Transverse colon (tissue), 4 donors: ENCODE measurements around the gene GNA14. TPM values are rescaled to one million over a fixed set of nuclear protein-coding genes. Genes with fewer than 3 reads are reported as not detected.

Experiments used
- DNase-seq: peaks from one replicate; pipeline ENCODE4 v3.0.0-alpha.2; 2019
- H3K27ac ChIP-seq, 4 donors: fragments of 200-600 bp; sonication (generic); 2 replicates each; pipeline ENCODE4 v1.5.1; 2016 to 2018; ENCODE audit warnings: inconsistent platforms in 4 of 4
- H3K27me3 ChIP-seq: fragments of 200-600 bp; sonication (generic); 2 replicates; pipeline ENCODE4 v1.5.1; 2017; ENCODE audit warnings: inconsistent platforms
- H3K36me3 ChIP-seq, 4 donors: fragments of 200-600 bp; sonication (generic); 2 replicates each; pipeline ENCODE4 v1.5.1; 2017 to 2019; ENCODE audit warnings: inconsistent platforms in 4 of 4
- H3K4me1 ChIP-seq, 4 donors: fragments of 200-600 bp; sonication (generic); 2 replicates each; pipeline ENCODE4 v1.5.1; 2017 to 2020; ENCODE audit warnings: inconsistent platforms in 4 of 4
- H3K4me3 ChIP-seq, 4 donors: fragments of 200-600 bp; sonication (generic); 1 replicate in 1 of 4; 2 replicates in 3 of 4; pipeline versions ENCODE4 v1.5.1 to v1.6.1; 2017 to 2019; ENCODE audit warnings: inconsistent platforms in 4 of 4
- H3K9me3 ChIP-seq, 2 donors: fragments of 200-600 bp; sonication (generic); 2 replicates each; pipeline ENCODE4 v1.5.1; 2017 to 2019; ENCODE audit warnings: inconsistent platforms in 2 of 2
- EP300 ChIP-seq: sonication (generic); formaldehyde crosslinking; IDR thresholded peaks from one replicate; pipeline ENCODE4 v1.6.1; 2017; ENCODE audit warnings: antibody characterized with exemption, low read depth
- POLR2A ChIP-seq: fragments of 450-650 bp; IDR thresholded peaks from one replicate; pipeline ENCODE4 v1.6.1; 2016; ENCODE audit warnings: antibody characterized with exemption, mild to moderate bottlenecking, moderate library complexity
- POLR2AphosphoS5 ChIP-seq, 3 donors: sonication (generic); formaldehyde crosslinking; IDR thresholded peaks; one replicate each; pipeline ENCODE4 v1.6.1; 2016; ENCODE audit warnings: antibody characterized with exemption in 3 of 3
- WGBS, 2 donors: methylation state at CpG; one replicate each; pipeline ENCODE4 v1.1.5; 2018; ENCODE audit warnings: low coverage in 1 of 2; 5-methylcytosine and 5-hydroxymethylcytosine counted together
- in situ Hi-C, 4 donors: fragments of 200-750 bp; cut with MboI; loops; one replicate each; pipeline versions ENCODE4 v1.15.0 to v1.15.1; 2017; ENCODE audit warnings: low sequenced_read_pairs in 3 of 4, low pct_ligation_motif_present in 1 of 4, low pct_unique_long_range_greater_than_20kb in 1 of 4
- intact Hi-C: fragments of 100-400 bp; cut with DNase I; formaldehyde crosslinking; loops from one replicate; pipeline ENCODE4 v1.15.1; 2023; ENCODE audit warnings: low total_unique reads
- total RNA-seq, 4 donors: library from RNA; depleted of rRNA; stranded (reverse); fragments of >200 nt; gene quantifications; one replicate each; pipeline ENCODE4 v1.1.0, GENCODE V29; 2016
- TF ChIP-seq, protein P1 (sequence below), 5 experiments: fragments of 200-600 bp in 3 of 5; fragments of 450-650 bp in 2 of 5; sonication (generic) in 3 of 5; IDR thresholded peaks; 1 replicate in 2 of 5; 2 replicates in 3 of 5; pipeline ENCODE4 v1.5.1; 2016 to 2017; ENCODE audit warnings: antibody characterized with exemption in 5 of 5, inconsistent platforms in 3 of 5, mild to moderate bottlenecking in 2 of 5, moderate library complexity in 1 of 5

Gene GNA14
- total RNA-seq, 4 donors from 2014 or later: 9.4 to 64.9 (median 16.9) TPM

DNA sequence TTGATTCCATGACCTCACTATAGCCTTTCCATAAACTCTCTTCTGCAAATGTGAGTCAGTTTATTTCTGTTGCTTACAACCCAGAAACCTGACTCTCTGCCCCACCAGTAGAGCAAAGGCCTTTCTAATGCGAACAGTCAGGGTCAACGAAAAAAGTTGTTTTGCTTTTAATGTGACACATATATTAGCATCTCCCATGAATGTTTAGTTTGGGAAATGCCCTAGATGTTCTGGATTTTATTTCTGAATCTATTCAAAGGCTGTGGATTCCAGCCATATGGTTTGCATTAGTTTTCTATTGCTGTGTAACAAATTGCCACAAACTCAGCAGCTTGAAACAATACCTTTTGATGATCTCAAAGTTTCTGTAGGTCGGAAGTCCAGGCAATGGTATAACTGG lies 193.5 kb downstream of the GNA14 start:
- Histone ChIP-seq H3K36me3 (no peaks in the 10 kb centered on the region), H3K4me3 (no peak overlapping the region), H3K27me3 (no peaks in the 10 kb centered on the region), H3K4me1 (peaks cover 0 to 6% (median 1%) of the 10 kb centered on the region in 4 donors), H3K9me3 (no peaks in the 10 kb centered on the region), H3K27ac (no peak overlapping the region)
- WGBS, 2 donors: 85 to 100% methylated on average over 2 to 3 of the region's 3 CpGs
- TF ChIP-seq, protein P1, sequence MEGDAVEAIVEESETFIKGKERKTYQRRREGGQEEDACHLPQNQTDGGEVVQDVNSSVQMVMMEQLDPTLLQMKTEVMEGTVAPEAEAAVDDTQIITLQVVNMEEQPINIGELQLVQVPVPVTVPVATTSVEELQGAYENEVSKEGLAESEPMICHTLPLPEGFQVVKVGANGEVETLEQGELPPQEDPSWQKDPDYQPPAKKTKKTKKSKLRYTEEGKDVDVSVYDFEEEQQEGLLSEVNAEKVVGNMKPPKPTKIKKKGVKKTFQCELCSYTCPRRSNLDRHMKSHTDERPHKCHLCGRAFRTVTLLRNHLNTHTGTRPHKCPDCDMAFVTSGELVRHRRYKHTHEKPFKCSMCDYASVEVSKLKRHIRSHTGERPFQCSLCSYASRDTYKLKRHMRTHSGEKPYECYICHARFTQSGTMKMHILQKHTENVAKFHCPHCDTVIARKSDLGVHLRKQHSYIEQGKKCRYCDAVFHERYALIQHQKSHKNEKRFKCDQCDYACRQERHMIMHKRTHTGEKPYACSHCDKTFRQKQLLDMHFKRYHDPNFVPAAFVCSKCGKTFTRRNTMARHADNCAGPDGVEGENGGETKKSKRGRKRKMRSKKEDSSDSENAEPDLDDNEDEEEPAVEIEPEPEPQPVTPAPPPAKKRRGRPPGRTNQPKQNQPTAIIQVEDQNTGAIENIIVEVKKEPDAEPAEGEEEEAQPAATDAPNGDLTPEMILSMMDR (IDR thresholded peaks at IDR 0.05): no peak
- TF ChIP-seq POLR2AphosphoS5 (IDR thresholded peaks at IDR 0.05): no peak
- TF ChIP-seq EP300: no peak
- no peak for TF ChIP-seq POLR2A
- intact Hi-C loops: loop anchor here (5.0 kb wide), 1 partner anchor 298 kb away; no protein-coding TSS in a partner anchor
- no peak for DNase-seq
- in situ Hi-C loops: loop anchor here in 2 of 4 donors (10.0 to 25.0 kb wide), 4 partner anchors 183 to 683 kb away; partner anchors contain the start of genes GNA14 (in 1 of the 2) and GNAQ (in 1 of the 2)

- WGBS, 2 donors: 73 to 89% methylated on average over 7 to 14 of the region's 14 CpGs
These were observed 194.1 kb downstream of the GNA14 start for GRCh38 chr9:77453825-77454647.

GRCh38 chr9:77451507-77451906 lies 196.6 kb downstream of the GNA14 start:
- H3K4me3 ChIP-seq: no peak overlapping the region
- in situ Hi-C loops: loop anchor here in 2 of 4 donors (10.0 to 25.0 kb wide), 4 partner anchors 186 to 686 kb away; partner anchors contain the start of genes GNA14 (in 1 of the 2) and GNAQ (in 1 of the 2)
- intact Hi-C loops: no loop called here
- H3K36me3 ChIP-seq: no peaks in the 10 kb centered on the region
- no peaks in the 10 kb centered on the region for H3K27me3 ChIP-seq
- H3K27ac ChIP-seq: no peak overlapping the region
- H3K9me3 ChIP-seq: no peaks in the 10 kb centered on the region
- TF ChIP-seq POLR2A: no peak
- TF ChIP-seq, protein P1 (IDR thresholded peaks at IDR 0.05): no peak
- TF ChIP-seq POLR2AphosphoS5 (IDR thresholded peaks at IDR 0.05): no peak
- no peak for TF ChIP-seq EP300
- WGBS, 2 donors: 82 to 100% methylated on average over 2 to 4 of the region's 4 CpGs
- H3K4me1 ChIP-seq: no peaks in the 10 kb centered on the region
- no peak for DNase-seq

More at GRCh38 chr9:77453825-77454647, 194.1 kb downstream of the GNA14 start:
- H3K36me3 ChIP-seq: no peaks in the 10 kb centered on the region
- intact Hi-C loops (no loop called here), in situ Hi-C loops (loop anchor here in 2 of 4 donors (10.0 to 25.0 kb wide), 4 partner anchors 183 to 683 kb away; partner anchors contain the start of genes GNA14 (in 1 of the 2) and GNAQ (in 1 of the 2))
- no peaks in the 10 kb centered on the region for H3K9me3 ChIP-seq
- no peak for TF ChIP-seq EP300
- TF ChIP-seq POLR2A: no peak
- no peak for TF ChIP-seq POLR2AphosphoS5 (IDR thresholded peaks at IDR 0.05)
- no peak overlapping the region for H3K4me3 ChIP-seq
- H3K27me3 ChIP-seq: no peaks in the 10 kb centered on the region
- H3K27ac ChIP-seq: peak overlapping the region in 1 of 4 donors; percentile 29
- no peak for DNase-seq
- H3K4me1 ChIP-seq: peaks cover 0 to 6% (median 1%) of the 10 kb centered on the region in 4 donors

DNA sequence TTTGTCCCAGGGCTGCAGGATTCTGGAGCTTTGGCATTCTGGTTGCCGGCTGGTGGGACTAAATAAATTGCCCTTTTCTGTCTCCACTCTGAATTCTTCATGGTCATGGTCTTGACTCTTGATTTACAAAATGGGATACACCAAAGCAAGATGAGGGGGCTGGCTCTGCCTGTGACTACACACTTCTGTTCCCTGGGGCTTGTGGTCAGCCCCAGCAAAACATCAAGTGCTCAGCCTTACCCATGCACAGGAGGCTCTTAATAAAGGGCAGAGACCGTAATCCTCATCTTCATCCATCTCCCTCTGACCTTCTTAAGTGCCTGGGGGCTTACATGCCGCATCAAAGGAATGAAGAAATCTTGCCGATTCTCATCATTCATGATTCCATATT lies 198.0 kb downstream of the GNA14 start:
- H3K27ac ChIP-seq: no peak overlapping the region
- 83 to 97% methylated on average over 1 to 4 of the region's 4 CpGs for WGBS, 2 donors
- intact Hi-C loops (no loop called here), in situ Hi-C loops (loop anchor here in 2 of 4 donors (10.0 to 25.0 kb wide), 4 partner anchors 187 to 687 kb away; partner anchors contain the start of genes GNA14 (in 1 of the 2) and GNAQ (in 1 of the 2))
- H3K4me3 ChIP-seq: no peak overlapping the region
- TF ChIP-seq, protein P1 (IDR thresholded peaks at IDR 0.05): no peak
- TF ChIP-seq POLR2AphosphoS5 (IDR thresholded peaks at IDR 0.05) (no peak), EP300 (no peak), POLR2A (no peak)
- no peaks in the 10 kb centered on the region for H3K9me3 ChIP-seq
- no peaks in the 10 kb centered on the region for H3K27me3 ChIP-seq
- no peaks in the 10 kb centered on the region for H3K4me1 ChIP-seq
- no peaks in the 10 kb centered on the region for H3K36me3 ChIP-seq
- no peak for DNase-seq
